ENCODE results near the gene SHISAL1.

- TF ChIP-seq CTCF (IDR thresholded peaks at IDR 0.05; ENCODE audit: low read length) (no peak), EZH2 (optimal IDR thresholded peaks at IDR 0.05; ENCODE audit: low read depth, low read length) (no peak)
Measured at GRCh38 chr22:44336962-44337677, 24.4 kb upstream of the SHISAL1 start.
